ENCODE data around the gene MGRN1. TPM values are rescaled to one million over a fixed set of nuclear protein-coding genes. Genes with fewer than 3 reads are reported as not detected.

Gene MGRN1
- total and polyA plus RNA-seq, 2 of the 13 experiments (the other 11 are each of a cell fraction or from before 2014, with no cell fraction given): 11.9 to 12.6 TPM

DNA sequence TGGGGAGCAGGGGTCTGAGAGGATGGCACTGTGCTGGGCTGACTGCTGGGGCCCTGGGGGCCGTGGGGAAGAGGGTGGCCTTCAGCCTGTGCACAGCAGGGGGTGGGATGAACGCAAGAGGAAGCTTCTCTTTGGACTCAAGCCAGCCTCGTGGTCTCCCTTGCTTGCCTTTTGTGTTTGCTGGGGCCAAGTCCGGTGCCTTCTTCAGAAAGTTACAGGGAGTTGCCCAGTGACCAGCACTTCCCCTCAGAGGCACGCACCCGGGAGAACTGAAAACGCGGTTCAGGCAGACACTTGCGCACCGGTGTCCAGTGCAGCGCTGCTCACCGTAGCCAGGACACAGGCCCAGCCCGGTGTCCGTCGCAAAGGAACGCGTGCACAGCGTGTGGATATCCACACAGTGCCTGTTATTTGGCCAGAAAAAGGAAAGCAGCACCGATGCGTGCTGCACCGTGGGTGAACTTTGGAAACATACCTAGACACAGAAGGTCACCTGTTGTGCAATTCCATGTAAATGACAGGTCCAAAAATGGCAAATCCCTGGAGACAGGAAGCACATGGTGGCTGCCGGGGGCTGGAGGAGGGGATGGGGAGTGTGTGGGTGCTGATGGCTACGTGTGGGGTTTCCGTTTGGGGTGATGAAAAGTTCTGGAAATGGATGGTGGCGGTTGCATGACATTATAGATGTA lies 39.3 kb downstream of the MGRN1 start (continued):
- TF ChIP-seq BRF2 (CRISPR knock-in tag; IDR thresholded peaks at IDR 0.05) (0 out of 2 replicates have a peak, but pooled peaks have one; percentile 61), CBX2 (IDR thresholded peaks at IDR 0.05; ENCODE audit: low read depth, low read length) (no peak), CBX2 (CRISPR knock-in tag; IDR thresholded peaks at IDR 0.05; ENCODE audit: low read depth) (no peak), EHMT2 (IDR thresholded peaks at IDR 0.05; ENCODE audit: borderline replicate concordance, low read depth, low read length) (peak; percentile 49; the same call in 1 of the 2 replicates), ZNF33B (CRISPR knock-in tag; IDR thresholded peaks at IDR 0.05) (peak; percentile 94), ZNF350 (CRISPR knock-in tag; IDR thresholded peaks at IDR 0.05; ENCODE audit: borderline replicate concordance, low read depth) (peak; percentile 76; the same call in 1 of the 2 replicates), PPARG (CRISPR knock-in tag; conservative IDR thresholded peaks at IDR 0.05) (0 out of 2 replicates have a peak, but pooled peaks have one; percentile 9), ZNF496 (CRISPR knock-in tag; IDR thresholded peaks at IDR 0.05; ENCODE audit: insufficient replicate concordance) (no peak), ZNF431 (CRISPR knock-in tag; IDR thresholded peaks at IDR 0.05; ENCODE audit: borderline replicate concordance, low read depth) (peak; percentile 97), SP1 (IDR thresholded peaks at IDR 0.05) (no peak), SP1 (CRISPR knock-in tag; IDR thresholded peaks at IDR 0.05) (peak; percentile 36; the same call in 1 of the 2 replicates), PCBP2 (optimal IDR thresholded peaks at IDR 0.05; ENCODE audit: low read depth, low read length, poor library complexity, severe bottlenecking) (no peak), HOXA3 (CRISPR knock-in tag; IDR thresholded peaks at IDR 0.05) (peak; percentile 87), ZNF33A (CRISPR knock-in tag; IDR thresholded peaks at IDR 0.05; ENCODE audit: borderline replicate concordance) (no peak), ZNF570 (CRISPR knock-in tag; IDR thresholded peaks at IDR 0.05; ENCODE audit: borderline replicate concordance) (no peak), NBN (conservative IDR thresholded peaks at IDR 0.05) (no peak), ZNF556 (CRISPR knock-in tag; IDR thresholded peaks at IDR 0.05; ENCODE audit: borderline replicate concordance) (peak; percentile 37; the same call in 1 of the 2 replicates), ZFP36L1 (CRISPR knock-in tag; IDR thresholded peaks at IDR 0.05) (peak; percentile 79; the same call in 1 of the 2 replicates), SATB2 (CRISPR knock-in tag; IDR thresholded peaks at IDR 0.05) (no peak)
- TF ChIP-seq, protein P1, sequence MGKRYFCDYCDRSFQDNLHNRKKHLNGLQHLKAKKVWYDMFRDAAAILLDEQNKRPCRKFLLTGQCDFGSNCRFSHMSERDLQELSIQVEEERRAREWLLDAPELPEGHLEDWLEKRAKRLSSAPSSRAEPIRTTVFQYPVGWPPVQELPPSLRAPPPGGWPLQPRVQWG (CRISPR knock-in tag; IDR thresholded peaks at IDR 0.05; ENCODE audit: borderline replicate concordance, low read depth): no peak
- TF ChIP-seq, protein P2, sequence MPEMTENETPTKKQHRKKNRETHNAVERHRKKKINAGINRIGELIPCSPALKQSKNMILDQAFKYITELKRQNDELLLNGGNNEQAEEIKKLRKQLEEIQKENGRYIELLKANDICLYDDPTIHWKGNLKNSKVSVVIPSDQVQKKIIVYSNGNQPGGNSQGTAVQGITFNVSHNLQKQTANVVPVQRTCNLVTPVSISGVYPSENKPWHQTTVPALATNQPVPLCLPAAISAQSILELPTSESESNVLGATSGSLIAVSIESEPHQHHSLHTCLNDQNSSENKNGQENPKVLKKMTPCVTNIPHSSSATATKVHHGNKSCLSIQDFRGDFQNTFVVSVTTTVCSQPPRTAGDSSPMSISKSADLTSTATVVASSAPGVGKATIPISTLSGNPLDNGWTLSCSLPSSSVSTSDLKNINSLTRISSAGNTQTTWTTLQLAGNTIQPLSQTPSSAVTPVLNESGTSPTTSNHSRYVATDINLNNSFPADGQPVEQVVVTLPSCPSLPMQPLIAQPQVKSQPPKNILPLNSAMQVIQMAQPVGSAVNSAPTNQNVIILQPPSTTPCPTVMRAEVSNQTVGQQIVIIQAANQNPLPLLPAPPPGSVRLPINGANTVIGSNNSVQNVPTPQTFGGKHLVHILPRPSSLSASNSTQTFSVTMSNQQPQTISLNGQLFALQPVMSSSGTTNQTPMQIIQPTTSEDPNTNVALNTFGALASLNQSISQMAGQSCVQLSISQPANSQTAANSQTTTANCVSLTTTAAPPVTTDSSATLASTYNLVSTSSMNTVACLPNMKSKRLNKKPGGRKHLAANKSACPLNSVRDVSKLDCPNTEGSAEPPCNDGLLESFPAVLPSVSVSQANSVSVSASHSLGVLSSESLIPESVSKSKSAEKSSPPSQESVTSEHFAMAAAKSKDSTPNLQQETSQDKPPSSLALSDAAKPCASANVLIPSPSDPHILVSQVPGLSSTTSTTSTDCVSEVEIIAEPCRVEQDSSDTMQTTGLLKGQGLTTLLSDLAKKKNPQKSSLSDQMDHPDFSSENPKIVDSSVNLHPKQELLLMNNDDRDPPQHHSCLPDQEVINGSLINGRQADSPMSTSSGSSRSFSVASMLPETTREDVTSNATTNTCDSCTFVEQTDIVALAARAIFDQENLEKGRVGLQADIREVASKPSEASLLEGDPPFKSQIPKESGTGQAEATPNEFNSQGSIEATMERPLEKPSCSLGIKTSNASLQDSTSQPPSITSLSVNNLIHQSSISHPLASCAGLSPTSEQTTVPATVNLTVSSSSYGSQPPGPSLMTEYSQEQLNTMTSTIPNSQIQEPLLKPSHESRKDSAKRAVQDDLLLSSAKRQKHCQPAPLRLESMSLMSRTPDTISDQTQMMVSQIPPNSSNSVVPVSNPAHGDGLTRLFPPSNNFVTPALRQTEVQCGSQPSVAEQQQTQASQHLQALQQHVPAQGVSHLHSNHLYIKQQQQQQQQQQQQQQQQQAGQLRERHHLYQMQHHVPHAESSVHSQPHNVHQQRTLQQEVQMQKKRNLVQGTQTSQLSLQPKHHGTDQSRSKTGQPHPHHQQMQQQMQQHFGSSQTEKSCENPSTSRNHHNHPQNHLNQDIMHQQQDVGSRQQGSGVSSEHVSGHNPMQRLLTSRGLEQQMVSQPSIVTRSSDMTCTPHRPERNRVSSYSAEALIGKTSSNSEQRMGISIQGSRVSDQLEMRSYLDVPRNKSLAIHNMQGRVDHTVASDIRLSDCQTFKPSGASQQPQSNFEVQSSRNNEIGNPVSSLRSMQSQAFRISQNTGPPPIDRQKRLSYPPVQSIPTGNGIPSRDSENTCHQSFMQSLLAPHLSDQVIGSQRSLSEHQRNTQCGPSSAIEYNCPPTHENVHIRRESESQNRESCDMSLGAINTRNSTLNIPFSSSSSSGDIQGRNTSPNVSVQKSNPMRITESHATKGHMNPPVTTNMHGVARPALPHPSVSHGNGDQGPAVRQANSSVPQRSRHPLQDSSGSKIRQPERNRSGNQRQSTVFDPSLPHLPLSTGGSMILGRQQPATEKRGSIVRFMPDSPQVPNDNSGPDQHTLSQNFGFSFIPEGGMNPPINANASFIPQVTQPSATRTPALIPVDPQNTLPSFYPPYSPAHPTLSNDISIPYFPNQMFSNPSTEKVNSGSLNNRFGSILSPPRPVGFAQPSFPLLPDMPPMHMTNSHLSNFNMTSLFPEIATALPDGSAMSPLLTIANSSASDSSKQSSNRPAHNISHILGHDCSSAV (CRISPR knock-in tag; IDR thresholded peaks at IDR 0.05; ENCODE audit: borderline replicate concordance): no peak

Data from HepG2 (cell line).